OCI-M2 (cell line): ENCODE data around the gene IGSF3.
"Not testable (repeated sequence)": the region's sequence is repeated elsewhere in the genome, so short reads cannot be mapped to it uniquely, and the experiment has no call there.

Experiments used
- DNase-seq: peaks from one replicate; lab custom pipeline; 2025; ENCODE audit not compliant: unreplicated experiment; lab: John Stamatoyannopoulos, UW

The IGSF3 gene

GRCh38 chr1:116580446-116581322 is 86.8 kb downstream of the IGSF3 start:
- DNase-seq, result no peak

DNA sequence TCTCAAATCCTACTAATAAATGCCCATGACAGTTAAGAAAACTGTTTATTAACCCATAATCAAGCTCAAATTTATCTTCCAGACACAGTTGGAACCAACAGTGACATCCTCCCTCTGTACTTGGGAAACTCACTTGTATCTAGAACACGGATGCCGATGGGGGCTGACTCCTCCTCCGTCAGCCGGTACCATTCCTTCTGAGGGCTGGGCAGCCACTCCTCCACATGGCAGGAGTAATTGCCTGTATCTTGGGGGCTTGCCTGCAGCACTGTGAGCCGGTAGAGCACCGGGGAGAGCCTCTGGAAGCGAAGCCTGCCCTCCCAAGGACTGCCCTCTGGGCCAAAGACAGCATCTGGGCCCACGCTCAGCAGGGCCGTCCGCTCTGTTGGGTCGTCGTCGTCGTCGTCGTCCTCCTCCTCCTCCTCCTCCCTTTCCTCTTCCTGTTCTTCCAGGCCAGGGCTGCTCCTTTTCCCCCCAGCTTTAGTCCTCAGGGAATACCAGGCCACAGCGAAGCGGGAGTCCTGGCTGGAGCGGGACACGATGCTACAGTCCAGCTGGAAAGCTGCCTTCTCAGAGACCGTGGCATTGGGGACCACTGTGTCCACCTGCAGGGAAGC is 88.2 kb downstream of the IGSF3 start:
- DNase-seq, result no peak

- DNase-seq, result no peak
Observed at GRCh38 chr1:116578581-116578980, 89.0 kb downstream of the IGSF3 start.

DNA sequence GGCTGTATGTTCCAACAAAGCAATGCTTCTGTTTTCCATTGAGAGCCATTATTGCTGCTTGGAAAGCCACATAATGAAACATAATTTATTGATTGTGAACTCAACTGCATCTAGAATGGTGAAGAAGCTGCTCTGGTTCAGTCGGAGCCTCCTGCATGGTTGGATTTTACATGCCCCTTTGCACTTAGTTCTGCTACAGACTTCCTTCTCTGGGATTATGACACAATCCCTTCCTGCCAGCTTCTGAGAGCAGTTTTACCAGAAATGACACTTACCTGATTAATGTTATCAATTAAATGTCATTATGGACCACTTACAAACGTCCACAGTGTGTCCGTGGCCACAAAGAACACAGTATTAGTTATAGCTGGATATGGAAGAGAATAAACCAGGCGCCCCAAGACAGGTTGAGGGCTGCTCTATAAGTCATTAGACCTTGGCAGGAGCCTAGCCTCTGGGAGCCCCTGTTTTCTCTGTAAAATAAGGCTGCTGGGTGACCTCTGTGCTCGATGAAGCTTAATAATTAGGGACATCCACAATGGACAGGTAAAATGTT is 89.7 kb downstream of the IGSF3 start:
- no peak for DNase-seq

DNA sequence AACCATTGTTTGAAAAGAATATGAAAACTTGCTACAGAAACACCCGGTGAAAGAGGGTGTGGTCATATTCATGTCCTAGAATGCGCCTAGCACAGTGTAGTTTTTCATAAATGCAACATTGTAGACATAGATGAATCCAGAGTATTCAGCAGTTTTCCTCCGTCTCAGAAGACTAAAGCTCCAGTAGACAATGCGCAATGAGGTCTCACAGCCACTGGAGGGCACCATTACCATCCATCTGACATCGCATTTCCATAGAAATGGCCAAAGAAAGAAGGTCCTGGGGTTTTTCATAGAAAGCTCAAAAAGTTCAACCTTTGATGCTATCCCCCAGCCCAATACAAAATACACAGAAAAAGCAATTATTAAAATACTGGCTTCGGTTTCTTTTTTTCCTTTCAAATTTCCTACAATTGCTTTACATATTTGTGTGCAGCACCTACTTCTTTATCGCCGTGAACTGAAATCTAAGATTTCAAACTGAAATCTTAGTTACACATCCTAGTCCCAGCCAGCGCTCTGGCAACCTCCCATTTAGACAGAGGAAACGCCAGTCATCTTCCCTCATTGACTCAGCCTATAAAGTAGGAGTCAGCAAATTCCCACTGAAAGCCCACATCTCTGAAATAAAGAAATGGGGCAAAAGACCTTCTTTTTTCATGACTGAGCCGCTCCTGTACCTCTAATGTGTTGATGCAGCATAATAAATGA is 92.8 kb downstream of the IGSF3 start:
- no peak for DNase-seq

DNA sequence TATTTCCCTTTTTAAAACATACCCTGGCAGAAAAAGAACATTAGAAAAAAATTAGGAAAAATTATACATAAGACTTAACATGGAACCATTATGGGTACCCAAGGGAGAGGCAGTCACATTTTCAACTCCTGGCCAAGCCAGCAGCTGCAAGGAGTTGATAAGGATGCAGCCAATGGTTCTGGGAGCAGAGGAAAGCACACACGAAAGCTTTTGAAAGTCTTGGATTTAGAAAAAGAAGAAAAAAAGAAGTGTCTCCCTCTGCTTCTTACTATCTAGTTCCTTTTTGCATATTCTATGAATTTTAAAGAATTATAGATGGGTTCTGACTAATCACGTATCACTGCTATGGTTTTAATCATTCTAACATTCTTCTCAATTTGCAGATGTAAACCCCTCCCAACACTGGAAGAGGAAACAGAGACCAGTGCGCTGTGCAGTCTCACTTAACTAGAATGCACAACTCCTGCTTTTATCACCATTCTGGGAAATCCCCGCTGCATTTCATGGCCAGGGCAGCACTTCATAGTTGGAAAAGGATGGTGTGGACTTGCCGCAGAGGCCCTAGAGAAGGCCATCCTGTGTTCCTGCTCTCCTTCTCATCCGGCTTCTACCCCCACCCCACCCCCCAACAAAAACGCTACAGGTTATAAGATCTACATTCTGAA is 94.0 kb downstream of the IGSF3 start:
- no peak for DNase-seq

- no peak for DNase-seq
Observed at GRCh38 chr1:116572771-116573430, 94.6 kb downstream of the IGSF3 start.

- DNase-seq, result no peak
Observed at GRCh38 chr1:116572099-116572498, 95.4 kb downstream of the IGSF3 start.

DNA sequence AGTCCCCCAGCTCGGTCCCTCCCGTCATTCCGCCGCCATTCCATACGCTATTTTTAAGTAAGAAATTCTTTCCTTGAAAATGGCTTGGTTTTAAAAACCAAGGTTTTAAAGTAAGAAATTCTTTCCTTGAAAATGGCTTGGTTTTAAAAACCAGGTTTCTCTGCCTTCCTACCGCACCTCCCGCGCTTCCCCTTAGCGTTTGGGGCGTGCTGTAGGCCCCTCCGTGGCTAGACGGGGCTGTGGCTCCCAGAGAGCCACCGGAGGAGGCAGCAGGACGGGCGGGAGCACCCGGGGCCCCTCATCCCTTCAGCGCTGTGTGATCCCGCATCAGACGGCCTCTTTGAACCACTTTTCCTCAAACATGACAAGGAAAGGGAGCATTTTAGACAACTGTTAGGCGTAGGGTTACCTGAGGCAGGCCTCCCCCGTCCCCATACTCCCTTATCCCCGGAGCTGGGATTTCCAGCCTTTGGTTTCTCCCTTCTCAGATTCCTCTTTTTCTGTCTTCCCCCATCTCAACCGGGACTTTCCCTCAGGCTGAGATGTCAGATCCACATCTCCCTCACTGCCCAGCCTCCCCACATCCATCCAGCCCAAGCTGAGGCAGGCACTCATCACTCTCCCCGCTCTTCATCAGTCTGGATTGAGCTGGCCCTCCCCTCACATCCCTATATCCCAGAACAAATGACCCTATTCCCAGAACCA is 96.2 kb downstream of the IGSF3 start:
- DNase-seq, result no peak

DNA sequence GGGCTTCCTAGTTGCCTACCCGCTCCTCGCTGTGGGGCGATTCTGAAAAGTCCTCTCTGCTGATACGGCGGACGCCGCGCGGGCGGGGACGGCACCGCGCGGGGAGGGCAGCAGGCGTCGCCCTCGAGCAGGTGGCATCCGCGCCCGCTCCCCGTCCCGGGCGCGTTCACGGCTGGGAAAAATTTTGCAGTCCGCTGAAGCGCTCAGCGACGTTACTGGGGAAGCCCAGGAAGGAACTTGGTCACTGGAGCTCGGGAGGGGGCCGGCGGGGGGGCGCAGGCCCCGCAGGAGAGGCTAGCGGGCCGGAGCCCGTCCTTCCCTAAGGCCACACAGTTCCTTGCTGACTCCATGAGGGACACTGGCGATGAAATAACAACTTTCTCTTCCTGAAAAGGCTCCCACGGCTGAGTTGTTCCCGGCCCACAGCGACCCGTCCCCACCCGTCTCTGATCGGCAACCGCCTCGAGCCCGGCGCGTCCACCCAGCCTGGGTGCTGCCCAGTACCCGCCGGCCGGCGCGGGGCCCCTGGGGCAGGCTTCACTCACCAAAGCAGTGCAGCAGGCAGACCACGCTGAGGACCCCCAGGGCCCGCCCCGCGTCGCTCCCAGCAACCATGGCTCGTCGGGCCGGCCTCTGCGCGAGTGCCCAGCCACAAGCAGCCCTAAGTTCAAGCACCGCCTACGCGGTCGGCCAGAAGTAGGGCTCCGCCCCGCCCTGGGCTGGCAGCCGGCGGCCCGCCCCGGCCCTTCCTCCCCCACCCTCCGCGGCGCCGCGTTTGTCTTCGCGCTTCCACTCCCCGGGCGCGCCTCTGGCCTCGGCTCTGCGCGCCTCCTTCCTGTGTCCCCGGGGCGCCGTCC is 96.9 kb downstream of the IGSF3 start, which contains the start of gene CD58:
CD58 (minus strand) TSS at position 669 of the 857 bp plus-strand sequence; CDS start at position 615, 54 bp downstream.
- DNase-seq, result peak; percentile 37

- DNase-seq, result no peak
Observed at GRCh38 chr1:116569776-116570357, 97.7 kb downstream of the IGSF3 start.

DNA sequence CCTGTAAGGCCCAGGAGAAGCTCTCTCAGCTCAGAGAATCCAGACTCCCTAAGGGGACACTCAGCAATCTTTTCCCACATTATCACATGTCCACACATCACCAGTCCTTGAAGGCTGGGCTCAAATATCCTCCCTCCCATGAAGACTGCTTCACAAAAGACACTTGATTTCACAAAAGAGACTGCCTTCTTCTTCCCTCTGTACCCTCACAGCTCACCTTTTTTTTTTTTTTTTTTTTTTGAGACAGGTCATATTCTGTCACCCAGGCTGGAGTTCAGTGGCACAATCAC is 98.2 kb downstream of the IGSF3 start:
- DNase-seq, result no peak

- no peak for DNase-seq
Observed at GRCh38 chr1:116568662-116569380, 98.7 kb downstream of the IGSF3 start.

DNA sequence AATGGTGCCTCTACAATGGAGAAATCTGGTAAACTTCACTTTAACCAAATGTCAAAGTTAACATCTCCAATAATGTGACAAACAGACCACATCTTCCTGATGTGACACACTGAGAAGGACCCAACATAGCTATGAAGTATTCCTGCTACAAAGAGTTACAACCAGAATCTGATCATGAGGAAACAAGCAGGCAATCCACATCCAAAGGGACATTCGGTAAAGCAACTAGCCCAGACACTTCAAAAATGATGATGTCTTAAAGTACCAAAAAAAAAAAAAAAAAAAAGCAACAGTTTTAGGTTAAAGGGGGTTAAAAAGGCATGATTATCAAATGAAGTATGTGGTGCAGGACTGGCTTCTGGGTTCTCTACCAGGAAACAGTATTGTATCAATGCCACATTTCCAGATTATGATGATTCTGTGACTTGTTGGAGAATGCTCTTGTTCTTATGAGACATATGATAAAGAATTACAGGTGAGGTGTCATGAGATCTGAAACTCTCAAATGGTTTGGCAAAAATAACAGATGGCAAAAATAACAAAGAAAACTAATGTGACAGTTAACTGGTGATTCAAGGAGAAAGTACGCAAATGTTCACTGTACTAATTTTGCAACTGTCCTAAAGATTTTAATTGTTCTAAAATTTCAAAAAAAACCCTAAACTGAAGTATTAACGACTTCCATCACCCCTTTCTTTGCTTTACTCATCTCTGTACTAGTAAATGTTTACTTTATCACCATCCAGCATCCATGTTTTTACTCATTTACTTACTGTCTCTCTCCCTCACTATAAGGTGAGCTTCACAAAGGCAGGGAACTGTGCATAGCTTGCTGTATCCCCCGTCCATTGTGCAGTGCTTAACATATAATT is 99.5 kb downstream of the IGSF3 start:
- no peak for DNase-seq

- DNase-seq, result no peak
Observed at GRCh38 chr1:116565222-116565621, 102.3 kb downstream of the IGSF3 start.

DNA sequence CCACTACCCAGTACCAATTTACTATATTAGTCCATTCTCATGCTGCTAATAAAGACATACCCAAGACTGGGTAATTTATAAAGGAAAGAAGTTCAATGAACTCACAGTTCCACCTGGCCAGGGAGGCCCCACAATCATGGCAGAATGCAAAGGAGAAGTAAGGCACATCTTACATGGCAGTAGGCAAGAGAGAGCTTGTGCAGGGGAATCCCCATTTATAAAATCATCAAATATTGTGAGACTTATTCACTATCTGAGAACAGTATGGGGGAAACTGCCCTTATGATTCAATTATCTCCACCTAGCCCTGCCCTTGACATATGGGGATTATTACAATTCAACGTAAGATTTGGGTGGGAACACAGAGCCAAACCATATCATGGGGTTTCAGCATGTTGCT is 103.1 kb downstream of the IGSF3 start:
- DNase-seq, result no peak

- DNase-seq, result not testable (repeated sequence)
Observed at GRCh38 chr1:116562465-116562864, 105.1 kb downstream of the IGSF3 start.
